K562 (cell line): Measurements from ENCODE around the gene ELF2. TPM values are rescaled to one million over a fixed set of nuclear protein-coding genes. Genes with fewer than 3 reads are reported as not detected.

Source experiments
- ATAC-seq: fragments of 200-7000 bp; cut with Tn5 transposase; 3 replicates; pipeline ENCODE4 v1.9.1; 2020; ENCODE audit warnings: moderate library complexity
- BruUV-seq: library from RNA; stranded (reverse); fragments of 400-500 nt; replicated peaks from 2 replicates; lab custom pipeline; 2021; lab: Mats Ljungman, UMichigan
- CTCF ChIA-PET: fragments of 300-600 bp; formaldehyde crosslinking; extraction: SDS; loops from one replicate; lab custom pipeline; 2021; ENCODE audit warnings: low intra/inter-chr PET ratio; lab: Yijun Ruan, JAX
- POLR2A ChIA-PET: fragments of 300-600, 350-650 bp; sonication (Branson Sonifier 250); formaldehyde crosslinking; extraction: SDS; loops from one replicate; lab custom pipeline; 2021; ENCODE audit warnings: antibody characterized with exemption, inconsistent platforms; lab: Yijun Ruan, JAX
- DNase-seq, 4 experiments: peaks; one replicate each; pipeline versions ENCODE4 v3.0.0 to v3.0.0-alpha.2; 2011 to 2018; ENCODE audit warnings: low spot score in 3 of 4, mixed read lengths in 3 of 4; ENCODE audit errors: extremely low read depth in 1 of 4
- FAIRE-seq: peaks from 2 replicates; lab custom pipeline; 2011; peaks lifted over from hg19 to GRCh38; lab: Jason Lieb, UNC
- H2AFZ ChIP-seq: 2 replicates; pipeline ENCODE4 v1.6.0; 2011; ENCODE audit warnings: low read depth, low read length, control low read depth, inconsistent platforms
- H3K27ac ChIP-seq: fragments of 200-600 bp; 3 replicates; pipeline ENCODE4 v1.8.0; 2011; ENCODE audit warnings: low read depth, mild to moderate bottlenecking, control low read depth, inconsistent platforms, low read length, moderate library complexity, mixed read lengths; ENCODE audit errors: extremely low read depth
- H3K27me3 ChIP-seq, 2 experiments: fragments of 300-600 bp in 1 of 2; 2 replicates in 1 of 2; 3 replicates in 1 of 2; pipeline versions ENCODE4 v1.6.0 to v1.8.0; 2011; ENCODE audit warnings: inconsistent platforms in 2 of 2, low read length in 2 of 2, mild to moderate bottlenecking in 1 of 2, mixed read lengths in 1 of 2, moderate library complexity in 1 of 2; ENCODE audit not compliant: control insufficient read depth in 2 of 2, insufficient read depth in 2 of 2
- H3K36me3 ChIP-seq: fragments of 300-600 bp; 3 replicates; pipeline ENCODE4 v1.8.0; 2011; ENCODE audit warnings: mild to moderate bottlenecking, low read length, inconsistent platforms; ENCODE audit not compliant: control insufficient read depth, insufficient read depth
- H3K4me1 ChIP-seq, 2 experiments: fragments of 200-600 bp in 1 of 2; replicated peaks in 1 of 2; 2 replicates in 1 of 2; 3 replicates in 1 of 2; pipeline versions ENCODE4 v1.5.1 to v1.8.0; 2011; ENCODE audit warnings: inconsistent platforms in 2 of 2, low read length in 2 of 2, mild to moderate bottlenecking in 1 of 2, mixed read lengths in 1 of 2, moderate library complexity in 1 of 2; ENCODE audit not compliant: control insufficient read depth in 2 of 2, insufficient read depth in 2 of 2
- H3K4me2 ChIP-seq: 2 replicates; pipeline ENCODE4 v1.6.1; 2011; ENCODE audit warnings: low read length, control low read depth, inconsistent platforms, mixed read lengths; ENCODE audit not compliant: insufficient read depth
- H3K4me3 ChIP-seq: fragments of 200-600 bp; sonication (generic), shearing (Covaris generic); 2 replicates; pipeline ENCODE4 v1.5.1; 2016; ENCODE audit warnings: control low read depth, inconsistent platforms
- H3K79me2 ChIP-seq: fragments of 200-600 bp; 3 replicates; pipeline ENCODE4 v1.8.0; 2011; ENCODE audit warnings: low read length, inconsistent platforms; ENCODE audit not compliant: control insufficient read depth, insufficient read depth
- H3K9ac ChIP-seq, 2 experiments: 2 replicates each; pipeline versions ENCODE4 v1.6.0 to v1.6.1; 2011; ENCODE audit warnings: low read depth in 2 of 2, low read length in 2 of 2, control low read depth in 1 of 2, inconsistent platforms in 1 of 2, mild to moderate bottlenecking in 1 of 2, mixed read lengths in 1 of 2; ENCODE audit not compliant: insufficient read depth in 1 of 2
- H3K9me1 ChIP-seq: one replicate; pipeline ENCODE4 v1.6.0; 2011; ENCODE audit warnings: inconsistent platforms, mild to moderate bottlenecking, low read length, moderate library complexity; ENCODE audit not compliant: control insufficient read depth, insufficient read depth
- H3K9me3 ChIP-seq: replicated peaks from 2 replicates; pipeline ENCODE4 v1.5.1; 2011; ENCODE audit warnings: low read depth, low read length, inconsistent platforms; ENCODE audit not compliant: control insufficient read depth, insufficient read depth
- H4K20me1 ChIP-seq: replicated peaks from 2 replicates; pipeline ENCODE4 v1.6.1; 2011; ENCODE audit warnings: low read length, inconsistent platforms, mixed read lengths; ENCODE audit not compliant: control insufficient read depth, insufficient read depth
- CBX8 ChIP-seq: fragments of 200-600 bp; sonication (generic); IDR thresholded peaks from 2 replicates; pipeline ENCODE4 v1.6.1; 2012; ENCODE audit warnings: borderline replicate concordance, mixed run types, low read depth, mild to moderate bottlenecking, moderate library complexity, mixed read lengths, low read length, control low read depth, inconsistent platforms; ENCODE audit not compliant: poor library complexity, severe bottlenecking; ENCODE audit errors: extremely low read depth
- JUND ChIP-seq, 2 experiments: IDR thresholded peaks; 2 replicates in 1 of 2; 3 replicates in 1 of 2; pipeline ENCODE4 v1.6.1; 2011; ENCODE audit warnings: borderline replicate concordance in 2 of 2, low read depth in 2 of 2, low read length in 2 of 2, improper control_type of control experiment in 1 of 2, missing biosample characterization in 1 of 2, missing genetic modification characterization in 1 of 2, missing genetic modification reagents in 1 of 2
- NR3C1 ChIP-seq: sonication (generic); formaldehyde crosslinking; IDR thresholded peaks from 2 replicates; pipeline ENCODE4 v1.8.1; 2022; ENCODE audit warnings: missing genetic modification reagents
- ZFP30 ChIP-seq: fragments of 250-450 bp; sonication (Bioruptor Pico); IDR thresholded peaks from 2 replicates; pipeline ENCODE4 v1.8.0; 2022; ENCODE audit warnings: moderate library complexity, mild to moderate bottlenecking, inconsistent platforms, borderline replicate concordance
- ZNF76 ChIP-seq: fragments of 250-450 bp; sonication (Bioruptor Pico); IDR thresholded peaks from 2 replicates; pipeline ENCODE4 v1.4.0; 2020; ENCODE audit warnings: mild to moderate bottlenecking, moderate library complexity, borderline replicate concordance
- WGBS: fragments of 100-300 bp; shearing (Covaris generic); methylation state at CpG from one replicate; pipeline ENCODE4 v1.1.6; 2016; ENCODE audit warnings: low coverage, mixed read lengths; ENCODE audit not compliant: insufficient coverage; ENCODE audit errors: missing lambda C conversion rate; 5-methylcytosine and 5-hydroxymethylcytosine counted together
- in situ Hi-C: fragments of 300-500 bp; cut with MboI; formaldehyde crosslinking; loops from 4 replicates; pipeline ENCODE4 v1.15.0; 2018; ENCODE audit warnings: inconsistent platforms, mixed read lengths
- intact Hi-C: fragments of 100-400 bp; cut with micrococcal nuclease; formaldehyde crosslinking; loops from 2 replicates; pipeline ENCODE4 v1.14.2; 2022
- polyA plus RNA-seq, 8 experiments: library from polyadenylated mRNA; depleted of rRNA in 4 of 8; stranded (reverse) in 5 of 8; unstranded in 3 of 8; fragments of >200 nt; fragmentation: Nextera tagmentation in 2 of 8; fragmentation: Illumina TruSeq in 1 of 8; extraction: Ambion mirVana in 2 of 8; extraction: Trizol in 1 of 8; gene quantifications; 2 replicates each; pipeline versions ENCODE4 v1.2.1 to v1.2.3, GENCODE V29; 2011 to 2014; ENCODE audit warnings: inconsistent platforms in 1 of 8, missing spikeins in 1 of 8
- total RNA-seq, 7 experiments: library from RNA; depleted of rRNA in 6 of 7; stranded (reverse); fragments of >200 nt in 6 of 7; fragmentation: Illumina TruSeq in 2 of 7; extraction: Trizol in 2 of 7; gene quantifications; 2 replicates each; pipeline versions ENCODE4 v1.2.1 to v1.2.3, GENCODE V29; 2011 to 2021; ENCODE audit warnings: low replicate concordance in 1 of 7
- TF ChIP-seq, protein P1 (sequence below): sonication (generic); IDR thresholded peaks from 2 replicates; pipeline ENCODE4 v1.6.1; 2016

ELF2 gene
- total and polyA plus RNA-seq, 9 of the 15 experiments (the other 6 are each of a cell fraction or from before 2014, with no cell fraction given), result 9.4 to 58.7 (median 41.6) TPM

DNA sequence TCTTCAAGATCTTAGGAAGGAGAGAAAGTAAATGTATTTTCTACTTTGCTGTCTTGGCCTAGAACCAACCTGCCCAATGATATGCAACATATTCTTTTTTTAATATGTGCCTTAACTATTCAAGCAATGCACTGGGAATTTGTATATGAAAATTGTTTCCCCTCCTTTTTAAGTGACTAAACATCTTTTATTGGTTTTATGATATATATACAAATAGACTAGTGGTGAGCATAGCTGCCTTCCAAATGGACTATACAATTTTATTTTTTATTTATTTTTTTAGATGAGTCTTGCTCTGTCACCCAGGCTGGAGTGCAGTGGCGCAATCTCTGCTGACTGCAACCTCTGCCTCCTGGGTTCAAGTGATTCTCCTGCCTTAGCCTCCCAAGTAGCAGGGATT lies 151.2 kb downstream of the ELF2 start:
- no peak for DNase-seq
- Histone ChIP-seq H3K4me3 (no peak overlapping the region), H3K27ac (no peak overlapping the region)
- CTCF ChIA-PET, result no interaction called here
- ATAC-seq, result no peak
- TF ChIP-seq ZFP30 (CRISPR knock-in tag), result no peak
- TF ChIP-seq, protein P1, sequence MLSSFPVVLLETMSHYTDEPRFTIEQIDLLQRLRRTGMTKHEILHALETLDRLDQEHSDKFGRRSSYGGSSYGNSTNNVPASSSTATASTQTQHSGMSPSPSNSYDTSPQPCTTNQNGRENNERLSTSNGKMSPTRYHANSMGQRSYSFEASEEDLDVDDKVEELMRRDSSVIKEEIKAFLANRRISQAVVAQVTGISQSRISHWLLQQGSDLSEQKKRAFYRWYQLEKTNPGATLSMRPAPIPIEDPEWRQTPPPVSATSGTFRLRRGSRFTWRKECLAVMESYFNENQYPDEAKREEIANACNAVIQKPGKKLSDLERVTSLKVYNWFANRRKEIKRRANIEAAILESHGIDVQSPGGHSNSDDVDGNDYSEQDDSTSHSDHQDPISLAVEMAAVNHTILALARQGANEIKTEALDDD, result no peak
- no peak for TF ChIP-seq CBX8
- no peak for TF ChIP-seq NR3C1 (CRISPR knock-in tag)
- TF ChIP-seq JUND (IDR thresholded peaks at IDR 0.05; ENCODE audit: borderline replicate concordance, low read depth, low read length), result no peak
- TF ChIP-seq JUND (tag; IDR thresholded peaks at IDR 0.05; ENCODE audit: borderline replicate concordance, low read depth, low read length), result no peak
- no peak for TF ChIP-seq ZNF76 (CRISPR knock-in tag)
- TF ChIP-seq, all 486 proteins: peak for 0
- in situ Hi-C loops, result loop anchor here (25.0 kb wide), 1 partner anchor 511 kb away; no protein-coding TSS in a partner anchor
- H3K9me1 ChIP-seq, result no peaks in the 10 kb centered on the region
- 100% methylated on average over 1 of the region's 1 CpG for WGBS
- H3K36me3 ChIP-seq, result peaks cover 49% of the 10 kb centered on the region
- H3K9me3 ChIP-seq, result no peaks in the 10 kb centered on the region
- H3K27me3 ChIP-seq, result no peaks in the 10 kb centered on the region
- BruUV-seq, result no TSS peak
- POLR2A ChIA-PET, result interaction anchor here (0.5 to 1.6 kb wide), 3 partner anchors 9 to 915 kb away, joined by 3 to 4 read pairs (median 3); no protein-coding TSS in a partner anchor
- H3K4me2 ChIP-seq, result no peak overlapping the region
- FAIRE-seq, result no peak
- no peak overlapping the region for H3K9ac ChIP-seq
- H4K20me1 ChIP-seq, result no peaks in the 10 kb centered on the region; the same call in 1 of the 2 replicates
- peaks cover 88% of the 10 kb centered on the region for H3K79me2 ChIP-seq
- no peak overlapping the region for H2AFZ ChIP-seq
- intact Hi-C loops, result no loop called here
- peaks cover 0 to 3% of the 10 kb centered on the region in 2 experiments; a peak in 2 of 5 replicates for H3K4me1 ChIP-seq
